Measurements from ENCODE around the gene MS4A10.
"Not testable (repeated sequence)": the region's sequence is repeated elsewhere in the genome, so short reads cannot be mapped to it uniquely, and the experiment has no call there.

The MS4A10 gene

GRCh38 chr11:60785136-60785535, at the start of gene MS4A10:
Gene MS4A10, plus strand, starts transcription at chr11:60785333. Its CDS starts 5,003 bp downstream, at chr11:60790336.
- DNase-seq = no peak

- DNase-seq = no peak
Measured at GRCh38 chr11:60739114-60739513, 46.0 kb upstream of the MS4A10 start.

GRCh38 chr11:60740573-60740972, 44.6 kb upstream of the MS4A10 start:
- DNase-seq = no peak

- no peak for DNase-seq
Measured at GRCh38 chr11:60741421-60741820, 43.7 kb upstream of the MS4A10 start.

- no peak for DNase-seq
Measured at GRCh38 chr11:60743058-60743457, 42.1 kb upstream of the MS4A10 start.

GRCh38 chr11:60744114-60744513, 41.0 kb upstream of the MS4A10 start:
- no peak for DNase-seq

- no peak for DNase-seq
Measured at GRCh38 chr11:60747359-60747873, 37.7 kb upstream of the MS4A10 start.

GRCh38 chr11:60748225-60748624, 36.9 kb upstream of the MS4A10 start:
- no peak for DNase-seq

- no peak for DNase-seq
Measured at GRCh38 chr11:60748821-60749220, 36.3 kb upstream of the MS4A10 start.

- DNase-seq = no peak
Measured at GRCh38 chr11:60750911-60751310, 34.2 kb upstream of the MS4A10 start.

GRCh38 chr11:60753309-60753708, 31.8 kb upstream of the MS4A10 start:
- no peak for DNase-seq

GRCh38 chr11:60754887-60755286, 30.2 kb upstream of the MS4A10 start:
- DNase-seq = no peak

GRCh38 chr11:60756307-60757032, 28.7 kb upstream of the MS4A10 start, which contains the start of gene MS4A15:
Gene MS4A15, plus strand, starts transcription at chr11:60756867. Its CDS starts 6,867 bp downstream, at chr11:60763734.
- no peak for DNase-seq

GRCh38 chr11:60757231-60757800, 27.8 kb upstream of the MS4A10 start:
- DNase-seq = no peak

GRCh38 chr11:60758671-60759070, 26.5 kb upstream of the MS4A10 start:
- not testable (repeated sequence) for DNase-seq

- DNase-seq = not testable (repeated sequence)
Measured at GRCh38 chr11:60759438-60760225, 25.5 kb upstream of the MS4A10 start.

- no peak for DNase-seq
Measured at GRCh38 chr11:60761436-60762190, 23.5 kb upstream of the MS4A10 start.

- DNase-seq = no peak
Measured at GRCh38 chr11:60762851-60763691, 22.1 kb upstream of the MS4A10 start.

- DNase-seq = no peak
Measured at GRCh38 chr11:60763692-60764369, 21.3 kb upstream of the MS4A10 start.

- no peak for DNase-seq
Measured at GRCh38 chr11:60764879-60765278, 20.3 kb upstream of the MS4A10 start.

GRCh38 chr11:60765355-60765754, 19.8 kb upstream of the MS4A10 start:
- DNase-seq = no peak
